T-helper 9 cell (primary cell): Measurements from ENCODE around the gene FAM120A.
A peak's percentile ranks its signal among the peaks of the same experiment; 100 is the strongest.
"Not testable (repeated sequence)": the region's sequence is repeated elsewhere in the genome, so short reads cannot be mapped to it uniquely, and the experiment has no call there.

Experiments
- DNase-seq: peaks from one replicate; pipeline ENCODE4 v3.0.0-alpha.2; 2020
- total RNA-seq, 2 donors: gene quantifications; one replicate each; lab custom pipeline; 2026; lab: John Stamatoyannopoulos, UW

FAM120A gene
- total RNA-seq: 156 to 230 reads per million in 2 donors

DNA sequence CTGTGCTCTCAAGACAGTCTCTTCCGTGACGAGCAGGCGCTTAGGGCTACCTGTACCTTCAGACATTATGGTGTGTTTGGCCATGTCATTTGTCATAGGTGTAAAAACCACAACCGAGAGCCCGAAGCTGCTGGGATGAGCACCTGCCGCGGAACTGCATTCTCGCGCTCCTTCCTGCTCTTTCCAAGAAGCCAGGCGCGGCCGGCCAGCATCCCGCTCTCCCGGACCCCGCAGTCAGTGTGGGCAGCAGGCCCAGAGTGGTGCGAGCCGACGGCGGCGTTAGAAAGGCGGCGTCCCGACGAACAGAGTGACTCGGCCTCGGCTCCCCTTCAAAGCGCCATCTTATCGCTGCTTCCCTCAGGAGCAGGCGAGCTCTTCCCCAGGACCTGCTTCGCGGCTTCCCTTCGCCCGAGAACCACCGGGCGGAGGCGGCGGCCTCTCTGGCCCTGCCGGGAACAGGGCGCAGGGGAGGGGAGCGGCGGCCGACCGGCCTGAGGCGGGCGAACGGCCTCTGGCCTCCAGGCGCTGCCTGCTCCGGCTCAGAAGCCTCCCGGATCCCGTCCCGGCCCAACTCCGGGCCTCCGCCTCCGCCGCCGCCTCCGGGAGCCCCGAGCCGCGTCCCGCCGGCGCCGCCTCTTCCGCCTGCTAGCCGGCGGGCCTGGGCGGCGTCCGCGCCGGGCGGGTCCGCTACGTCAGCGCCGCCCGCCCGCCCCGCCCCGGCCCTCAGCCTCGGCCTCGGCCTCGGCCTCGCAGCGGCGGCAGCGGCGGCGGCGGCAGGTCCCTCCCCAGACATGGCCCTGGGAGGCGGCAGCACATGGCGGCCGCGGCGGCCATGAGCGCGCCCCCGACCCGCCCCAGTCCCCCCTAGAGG lies at the start of gene FAM120A:
FAM120A (plus strand) TSS at position 741 of the 871 bp plus-strand sequence. CDS start 231 bp downstream, outside the sequence.
- DNase-seq: peak; percentile 66

DNA sequence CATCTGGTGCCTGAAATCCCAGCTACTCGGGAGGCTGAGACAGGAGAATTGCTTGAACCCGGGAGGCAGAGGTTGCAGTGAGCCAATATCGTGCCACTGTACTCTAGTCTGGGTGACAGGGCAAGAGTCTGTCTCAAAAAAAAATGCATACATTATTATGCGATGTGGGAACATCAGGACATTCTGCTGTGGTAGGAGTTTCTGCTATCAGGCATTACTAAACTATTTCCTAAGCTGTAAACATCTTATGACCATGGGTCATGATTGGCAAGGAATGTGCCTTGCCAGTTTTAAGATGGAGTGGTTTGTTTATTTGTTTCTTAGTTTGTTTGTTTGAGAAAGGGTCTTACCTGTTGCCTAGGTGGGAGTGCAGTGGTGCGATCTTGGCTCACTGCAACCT lies 45.1 kb upstream of the FAM120A start:
- DNase-seq: no peak

DNA sequence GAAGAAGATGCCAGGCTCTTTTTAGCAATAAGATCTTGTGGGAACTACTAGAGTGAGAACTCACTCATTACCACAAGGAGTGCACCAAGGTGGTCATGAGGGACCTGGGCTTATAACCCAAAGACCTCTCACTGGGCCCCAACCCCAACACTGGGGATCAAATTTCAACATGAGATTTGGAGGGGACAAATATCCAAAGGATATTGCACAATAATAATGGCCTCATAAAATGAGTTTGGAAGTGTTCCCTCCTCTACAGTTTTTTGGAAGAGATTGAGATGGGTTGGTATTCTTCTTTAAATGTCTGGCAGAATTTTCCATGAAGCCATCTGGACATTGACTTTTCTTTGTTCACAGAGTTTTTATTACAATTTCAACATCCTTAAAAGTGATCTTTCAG lies 38.0 kb upstream of the FAM120A start:
- no peak for DNase-seq

DNA sequence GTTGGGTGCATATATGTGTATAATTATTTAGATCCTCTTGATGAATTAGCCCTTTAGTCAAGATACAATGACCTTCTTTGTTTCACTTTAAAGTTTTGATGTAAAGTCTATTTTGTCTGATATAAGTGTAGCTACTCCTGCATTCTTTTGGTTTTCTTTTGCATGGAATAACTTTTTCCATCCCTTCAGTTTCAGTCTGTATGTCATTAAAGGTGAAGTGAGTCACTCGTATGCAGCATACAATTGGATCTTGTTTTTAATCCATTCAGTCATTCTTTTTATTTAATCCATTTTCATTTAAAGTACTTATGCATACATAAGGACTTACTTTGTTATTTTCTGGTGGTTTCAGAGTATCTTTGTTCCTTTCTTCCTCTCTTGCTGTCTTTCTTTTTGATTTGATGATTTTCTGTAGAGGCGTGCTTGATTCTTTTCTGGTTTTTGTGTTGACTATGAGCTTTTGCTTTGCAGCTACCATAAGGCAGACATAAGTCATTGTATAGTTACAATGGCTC lies 36.3 kb upstream of the FAM120A start:
- DNase-seq: no peak

GRCh38 chr9:93416530-93417235 lies 34.8 kb upstream of the FAM120A start:
- no peak for DNase-seq

- no peak for DNase-seq
Measured at GRCh38 chr9:93417538-93417937, 33.9 kb upstream of the FAM120A start.

DNA sequence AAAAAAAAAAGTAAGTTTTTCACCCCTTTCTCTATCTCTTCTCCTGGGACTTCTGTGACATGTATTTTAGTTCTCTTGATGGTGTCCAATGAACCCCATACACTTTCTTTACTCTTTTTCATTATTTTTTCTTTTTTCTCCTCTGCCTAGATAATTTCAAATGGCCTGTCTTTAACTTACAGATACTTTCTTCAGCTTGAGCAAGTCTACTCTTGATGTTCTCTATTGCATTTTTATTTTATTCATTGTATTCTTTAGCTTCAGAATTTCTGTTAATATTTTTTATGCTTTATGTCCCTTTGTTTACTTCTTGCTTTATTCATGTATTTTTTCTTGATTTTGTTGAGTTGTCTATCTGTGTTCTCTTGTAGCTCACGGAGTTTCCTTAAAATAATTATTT lies 32.5 kb upstream of the FAM120A start:
- no peak for DNase-seq

- no peak for DNase-seq
Measured at GRCh38 chr9:93422977-93423616, 28.4 kb upstream of the FAM120A start.

GRCh38 chr9:93427655-93428379 lies 23.7 kb upstream of the FAM120A start:
- no peak for DNase-seq

- no peak for DNase-seq
Measured at GRCh38 chr9:93431539-93432105, 19.9 kb upstream of the FAM120A start.

DNA sequence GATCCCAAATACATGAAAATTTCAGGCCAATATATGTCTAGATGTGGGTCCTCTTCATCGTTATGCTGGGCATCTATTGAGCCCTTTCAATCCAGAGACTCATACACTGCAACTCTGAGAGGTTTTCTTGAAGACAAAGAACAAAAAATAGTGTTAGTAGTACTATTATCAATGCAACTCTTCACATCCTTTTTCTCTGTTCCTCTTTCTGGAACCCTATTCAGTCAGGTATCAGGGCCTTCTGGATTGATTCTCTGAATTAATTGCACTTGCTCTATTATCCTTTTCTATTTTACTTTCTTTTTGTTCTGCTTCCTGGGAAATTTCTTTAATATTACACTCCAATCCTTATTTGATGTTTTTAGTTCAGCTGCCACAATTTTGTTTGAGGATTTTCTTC lies 18.5 kb upstream of the FAM120A start:
- DNase-seq: no peak

DNA sequence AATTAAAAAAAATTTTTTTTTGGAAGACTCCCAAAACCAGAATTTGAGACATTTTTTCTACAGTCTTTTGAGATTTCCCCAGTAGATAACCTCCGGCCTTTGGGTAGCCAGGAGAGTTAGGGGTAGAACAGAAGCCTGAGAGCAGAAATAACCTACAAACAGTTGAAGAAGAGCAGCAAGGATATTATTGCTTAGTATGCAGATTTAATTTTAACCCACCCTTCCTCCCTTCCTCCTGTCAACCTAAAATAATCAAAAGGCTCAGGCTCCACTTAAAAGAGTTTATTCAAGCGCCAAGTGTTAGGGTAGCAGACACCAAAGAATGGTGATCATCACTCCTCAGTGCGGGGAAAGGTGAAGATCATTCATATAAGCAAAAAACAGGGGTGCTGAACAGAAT lies 17.4 kb upstream of the FAM120A start:
- no peak for DNase-seq

- DNase-seq: no peak
Measured at GRCh38 chr9:93435386-93435785, 16.1 kb upstream of the FAM120A start.

GRCh38 chr9:93436218-93436617 lies 15.3 kb upstream of the FAM120A start:
- no peak for DNase-seq

DNA sequence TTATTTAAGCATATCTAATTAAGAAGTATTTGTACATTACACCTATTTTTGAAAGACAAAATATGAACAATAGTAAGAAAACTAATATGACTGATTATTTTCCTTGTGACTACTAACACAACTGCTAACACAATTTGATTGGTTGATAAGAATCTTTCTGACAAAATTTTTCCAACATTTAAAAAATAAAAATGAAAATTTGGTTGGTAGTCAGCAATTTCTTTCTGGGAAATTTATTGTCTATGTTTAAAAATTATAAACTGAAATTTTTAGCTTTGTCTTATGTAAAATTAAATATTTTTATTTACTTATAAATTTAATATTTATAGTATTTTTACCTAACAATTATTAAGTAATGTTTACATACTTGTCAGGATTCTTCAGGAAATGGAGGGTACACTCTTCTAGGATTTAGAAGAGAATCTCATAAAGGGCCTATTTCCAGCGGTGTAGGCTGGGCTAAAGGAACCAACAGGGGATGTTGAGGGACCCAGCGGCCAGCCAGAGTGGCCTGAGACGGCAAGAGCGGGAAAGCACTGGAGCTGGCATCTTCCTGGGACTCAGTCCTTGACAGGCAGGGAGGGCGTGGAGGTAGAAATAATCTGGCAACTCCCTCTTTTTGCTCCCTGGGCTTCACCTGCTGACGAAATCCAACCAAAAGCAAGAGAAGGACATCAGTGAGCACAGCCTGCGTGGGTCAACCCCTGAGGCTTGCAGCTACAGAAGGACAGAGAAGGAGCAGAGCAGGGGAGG lies 14.7 kb upstream of the FAM120A start:
- no peak for DNase-seq

GRCh38 chr9:93437996-93438395 lies 13.5 kb upstream of the FAM120A start:
- DNase-seq: no peak

DNA sequence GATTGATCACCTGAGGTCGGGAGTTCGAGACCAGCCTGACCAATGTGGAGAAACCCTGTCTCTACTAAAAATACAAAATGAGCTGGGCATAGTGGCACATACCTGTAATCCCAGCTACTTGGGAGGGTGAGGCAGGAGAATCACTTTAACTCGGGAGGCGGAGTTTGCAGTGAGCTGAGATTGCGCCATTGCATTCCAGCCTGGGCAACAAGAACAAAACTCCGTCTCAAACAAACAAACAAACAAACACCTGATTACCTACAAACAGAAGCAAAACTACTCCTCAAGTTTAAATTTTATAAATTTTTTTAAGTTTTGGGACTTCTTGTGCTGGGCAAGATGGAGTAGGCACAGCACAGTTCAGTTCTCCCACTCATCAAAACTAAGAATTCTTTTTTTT lies 12.2 kb upstream of the FAM120A start:
- DNase-seq: not testable (repeated sequence)

DNA sequence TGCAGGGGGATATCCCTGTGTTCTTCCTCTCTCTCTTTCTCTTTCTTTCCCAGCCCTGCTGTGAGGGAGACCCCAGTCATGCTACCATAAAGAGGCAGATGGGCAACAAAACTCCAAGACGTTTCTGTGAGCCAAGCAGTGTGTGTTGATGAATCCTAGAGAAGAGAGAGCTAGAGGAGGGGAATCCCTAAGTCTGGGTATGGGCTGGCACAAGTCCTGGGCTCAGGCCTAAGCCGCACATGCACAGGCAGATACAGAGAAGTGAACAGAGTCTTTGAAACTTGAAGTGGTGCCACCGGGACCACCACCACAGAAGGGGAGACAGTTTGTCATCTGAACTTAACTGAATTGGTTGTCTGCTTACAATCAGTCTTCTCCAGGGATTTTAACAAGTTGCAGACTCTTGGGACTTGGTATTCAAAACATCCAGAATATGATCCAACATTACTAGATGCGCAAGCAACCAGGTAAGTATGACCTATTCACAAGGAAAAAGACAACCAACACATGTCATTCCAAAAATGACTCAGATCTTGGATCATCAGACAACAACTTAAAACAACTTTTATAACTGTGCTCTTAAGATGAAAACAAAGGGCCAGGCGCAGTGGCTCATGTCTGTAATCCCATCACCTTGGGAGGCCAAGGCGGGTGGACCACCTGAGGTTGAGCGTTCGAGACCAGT lies 10.4 kb upstream of the FAM120A start:
- DNase-seq: no peak

DNA sequence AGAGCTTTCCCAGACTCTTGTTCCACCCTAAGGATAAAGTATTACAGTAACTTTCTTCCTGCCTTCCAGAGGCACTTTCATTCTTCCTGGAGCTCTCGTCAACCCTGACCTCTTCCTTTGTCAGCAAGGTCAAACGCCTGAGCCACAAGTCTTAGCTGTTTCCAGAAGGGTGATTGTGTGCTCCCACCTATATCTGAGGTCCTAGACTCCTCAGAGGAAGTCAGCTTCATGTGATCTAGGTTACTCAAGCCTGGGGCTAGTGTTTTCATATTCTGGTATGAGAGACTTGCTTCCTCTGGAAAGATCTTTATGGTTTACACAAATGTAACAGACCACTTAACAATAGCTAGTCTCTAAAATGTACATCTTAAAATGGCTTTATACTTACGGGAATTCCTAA lies 5.4 kb upstream of the FAM120A start:
- no peak for DNase-seq

GRCh38 chr9:93447655-93448054 lies 3.8 kb upstream of the FAM120A start:
- DNase-seq: no peak
